GM23248 (cell line): ENCODE data around the gene ELP5. TPM values are rescaled to one million over a fixed set of nuclear protein-coding genes. Genes with fewer than 3 reads are reported as not detected.

Experiments used
- DNase-seq: peaks from one replicate; pipeline ENCODE4 v3.0.0-alpha.2; 2015
- H2AFZ ChIP-seq: fragments of 200-600 bp; sonication (generic); 2 replicates; pipeline ENCODE4 v1.6.1; 2016; ENCODE audit warnings: antibody characterized with exemption
- H3F3A ChIP-seq: fragments of 200-600 bp; sonication (generic); 2 replicates; pipeline ENCODE4 v1.6.1; 2016; ENCODE audit warnings: mild to moderate bottlenecking, antibody characterized with exemption, mixed run types; ENCODE audit not compliant: insufficient read depth
- H3K27ac ChIP-seq: fragments of 200-600 bp; sonication (generic); 2 replicates; pipeline ENCODE4 v1.5.1; 2016; ENCODE audit warnings: mild to moderate bottlenecking
- H3K27me3 ChIP-seq: fragments of 200-600 bp; sonication (generic); replicated peaks from 2 replicates; pipeline ENCODE4 v1.6.1; 2016; ENCODE audit warnings: mild to moderate bottlenecking; ENCODE audit not compliant: insufficient read depth
- H3K36me3 ChIP-seq: fragments of 200-600 bp; sonication (generic); 2 replicates; pipeline ENCODE4 v1.6.1; 2016; ENCODE audit warnings: low read depth, mild to moderate bottlenecking
- H3K4me1 ChIP-seq: fragments of 200-600 bp; sonication (generic); 2 replicates; pipeline ENCODE4 v1.6.1; 2016; ENCODE audit warnings: mild to moderate bottlenecking; ENCODE audit not compliant: insufficient read depth
- H3K4me2 ChIP-seq: fragments of 200-600 bp; sonication (generic); one replicate; pipeline ENCODE4 v1.6.1; 2016; ENCODE audit warnings: mild to moderate bottlenecking; ENCODE audit not compliant: unreplicated experiment
- H3K4me3 ChIP-seq: fragments of 200-600 bp; sonication (generic); 2 replicates; pipeline ENCODE4 v1.5.1; 2016; ENCODE audit warnings: mild to moderate bottlenecking
- H3K79me2 ChIP-seq: fragments of 200-600 bp; sonication (generic); 2 replicates; pipeline ENCODE4 v1.6.1; 2016; ENCODE audit warnings: mild to moderate bottlenecking; ENCODE audit not compliant: insufficient read depth
- H3K9ac ChIP-seq: fragments of 200-600 bp; sonication (generic); 2 replicates; pipeline ENCODE4 v1.6.1; 2016; ENCODE audit warnings: mild to moderate bottlenecking
- H3K9me2 ChIP-seq: fragments of 200-600 bp; sonication (generic); 2 replicates; pipeline ENCODE4 v1.6.1; 2016; ENCODE audit warnings: mixed run types, mild to moderate bottlenecking, moderate library complexity; ENCODE audit not compliant: insufficient read depth
- H3K9me3 ChIP-seq: fragments of 200-600 bp; sonication (generic); one replicate; pipeline ENCODE4 v1.6.1; 2017; ENCODE audit warnings: low read depth
- H4K20me1 ChIP-seq: fragments of 200-600 bp; sonication (generic); 2 replicates; pipeline ENCODE4 v1.6.0; 2016; ENCODE audit not compliant: insufficient read depth
- EZH2 ChIP-seq: fragments of 200-600 bp; sonication (generic); IDR thresholded peaks from 2 replicates; pipeline ENCODE4 v1.6.1; 2018; ENCODE audit warnings: antibody characterized with exemption, mild to moderate bottlenecking; ENCODE audit not compliant: insufficient read depth, poor library complexity, severe bottlenecking
- EZH2phosphoT487 ChIP-seq: fragments of 200-600 bp; sonication (generic); IDR thresholded peaks from 2 replicates; pipeline ENCODE4 v1.6.1; 2018; ENCODE audit warnings: antibody characterized with exemption, moderate library complexity, mild to moderate bottlenecking, low read depth; ENCODE audit not compliant: insufficient read depth
- WGBS, 2 experiments: methylation state at CpG; one replicate each; pipeline ENCODE4 v1.1.6; 2015 to 2017; ENCODE audit warnings: low lambda C conversion rate in 2 of 2, low coverage in 1 of 2; ENCODE audit errors: missing lambda C conversion rate in 2 of 2; 5-methylcytosine and 5-hydroxymethylcytosine counted together
- in situ Hi-C: fragments of 300-500 bp; cut with MboI; formaldehyde crosslinking; loops from 2 replicates; pipeline ENCODE4 v1.15.0; 2020
- polyA plus RNA-seq: library from polyadenylated mRNA; unstranded; fragments of >200 nt; fragmentation: Nextera tagmentation; extraction: Ambion mirVana; gene quantifications from 2 replicates; pipeline ENCODE4 v1.2.1, GENCODE V29; 2016
- total RNA-seq: library from RNA; depleted of rRNA; stranded (reverse); fragments of >200 nt; shearing (Covaris generic); gene quantifications from 2 replicates; pipeline ENCODE4 v1.2.3, GENCODE V29; 2014

The ELP5 gene
- total and polyA plus RNA-seq, 2 experiments from 2014 or later: 32.9 to 34.8 TPM

DNA sequence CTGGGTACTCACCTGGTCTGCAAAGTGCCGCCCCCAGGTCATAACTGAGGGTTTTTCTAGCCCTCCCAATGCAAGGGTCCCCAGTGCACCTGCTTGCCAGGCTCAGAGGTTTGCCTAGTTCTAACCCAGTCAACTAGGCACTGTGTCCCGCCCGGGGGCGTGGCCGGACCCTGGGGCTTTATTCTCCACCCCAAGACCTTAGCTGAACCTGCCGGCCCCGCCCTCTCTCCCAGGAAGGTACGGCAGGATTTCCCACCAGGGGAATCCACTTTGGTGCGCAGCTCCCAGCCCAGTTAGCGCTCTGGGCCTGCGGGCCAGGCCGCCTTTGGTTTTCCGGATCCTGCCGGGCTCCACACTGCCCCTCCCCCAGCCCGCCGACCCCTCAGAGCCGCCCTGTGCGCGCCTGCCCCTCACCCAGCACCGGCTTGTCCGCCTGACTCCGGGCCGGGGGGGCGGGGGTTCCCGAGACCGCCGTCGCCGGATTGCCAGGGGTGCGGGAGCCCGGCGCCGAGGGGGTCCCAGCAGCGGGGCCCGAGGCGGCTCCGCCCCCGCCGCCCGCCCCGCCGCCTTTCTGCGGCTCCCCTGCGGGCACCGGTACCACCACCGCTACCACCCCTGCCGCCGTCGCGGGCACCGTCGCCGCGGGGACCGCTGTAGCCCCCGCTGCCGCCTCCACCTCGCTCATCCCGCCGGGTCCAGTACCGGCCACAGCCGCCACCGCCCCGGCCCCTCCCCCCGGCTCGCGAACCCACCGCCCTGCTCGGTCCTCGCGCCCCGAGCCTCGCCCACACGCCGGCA, 42.0 kb downstream of the ELP5 start:
- Histone ChIP-seq H3K4me3 (peak overlapping the region; percentile 28), H4K20me1 (no peaks in the 10 kb centered on the region), H2AFZ (no peak overlapping the region), H3K4me1 (no peaks in the 10 kb centered on the region), H3K9me2 (no peaks in the 10 kb centered on the region), H3K36me3 (no peaks in the 10 kb centered on the region), H3F3A (peaks cover 5% of the 10 kb centered on the region; the same call in 1 of the 2 replicates), H3K4me2 (peak overlapping the region; percentile 18), H3K27me3 (peaks cover 21% of the 10 kb centered on the region), H3K9me3 (no peaks in the 10 kb centered on the region), H3K9ac (no peak overlapping the region), H3K27ac (no peak overlapping the region), H3K79me2 (no peaks in the 10 kb centered on the region)
- in situ Hi-C loops: no loop called here
- TF ChIP-seq EZH2 (peak; percentile 64), EZH2phosphoT487 (no peak)
- DNase-seq: no peak
- 5 to 9% methylated on average over 19 to 63 of the region's 75 CpGs for WGBS, 2 experiments

DNA sequence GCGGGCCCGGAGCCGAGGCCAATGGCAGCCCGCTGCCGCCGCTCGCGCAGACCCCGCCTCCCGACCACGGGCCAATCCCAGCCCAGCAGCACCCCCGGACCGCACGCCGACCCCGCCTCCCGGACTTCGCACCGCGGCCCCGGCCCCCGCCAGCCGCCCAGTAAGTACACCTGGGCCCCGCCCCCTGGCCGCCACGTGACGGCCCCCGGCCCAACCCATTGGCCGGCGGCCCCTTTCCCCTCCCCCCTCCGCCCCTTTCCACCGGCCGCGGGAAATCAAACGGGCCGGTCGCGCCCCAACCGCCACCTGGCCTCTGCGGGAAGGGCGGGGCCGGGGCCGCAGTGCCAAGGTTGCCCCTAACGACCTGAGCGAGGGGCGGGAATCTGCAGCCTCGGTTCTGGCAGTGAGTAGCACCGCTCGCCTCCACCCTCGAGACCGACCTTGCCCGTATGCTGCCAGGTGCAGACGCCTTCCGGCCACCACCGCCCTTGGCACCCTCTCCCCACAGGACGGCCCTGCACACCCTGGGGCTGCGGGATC, 42.7 kb downstream of the ELP5 start, which contains the start of gene YBX2:
YBX2 (minus strand) TSS at position 26 of the 540 bp plus-strand sequence. CDS start 139 bp downstream, outside the sequence.
- peak; percentile 52 for DNase-seq
- no peak within 1 kb of the TSS for H3K9ac ChIP-seq
- no peak for TF ChIP-seq EZH2phosphoT487
- no peak for TF ChIP-seq EZH2
- H3K4me1 ChIP-seq: no peaks in the 10 kb centered on the region
- H3K79me2 ChIP-seq: no peaks in the 10 kb centered on the region
- no peaks in the 10 kb centered on the region for H3K9me2 ChIP-seq
- H4K20me1 ChIP-seq: no peaks in the 10 kb centered on the region
- H3F3A ChIP-seq: peaks cover 5% of the 10 kb centered on the region; the same call in 1 of the 2 replicates
- no peaks in the 10 kb centered on the region for H3K36me3 ChIP-seq
- H3K27ac ChIP-seq: no peak within 1 kb of the TSS
- H3K27me3 ChIP-seq: peaks cover 21% of the 10 kb centered on the region
- H3K9me3 ChIP-seq: no peaks in the 10 kb centered on the region
- H2AFZ ChIP-seq: no peak within 1 kb of the TSS
- 6 to 7% methylated on average over 17 to 54 of the region's 57 CpGs for WGBS, 2 experiments
- H3K4me2 ChIP-seq: peak within 1 kb of the TSS; percentile 18
- H3K4me3 ChIP-seq: peak within 1 kb of the TSS; percentile 28
- in situ Hi-C loops: no loop called here

DNA sequence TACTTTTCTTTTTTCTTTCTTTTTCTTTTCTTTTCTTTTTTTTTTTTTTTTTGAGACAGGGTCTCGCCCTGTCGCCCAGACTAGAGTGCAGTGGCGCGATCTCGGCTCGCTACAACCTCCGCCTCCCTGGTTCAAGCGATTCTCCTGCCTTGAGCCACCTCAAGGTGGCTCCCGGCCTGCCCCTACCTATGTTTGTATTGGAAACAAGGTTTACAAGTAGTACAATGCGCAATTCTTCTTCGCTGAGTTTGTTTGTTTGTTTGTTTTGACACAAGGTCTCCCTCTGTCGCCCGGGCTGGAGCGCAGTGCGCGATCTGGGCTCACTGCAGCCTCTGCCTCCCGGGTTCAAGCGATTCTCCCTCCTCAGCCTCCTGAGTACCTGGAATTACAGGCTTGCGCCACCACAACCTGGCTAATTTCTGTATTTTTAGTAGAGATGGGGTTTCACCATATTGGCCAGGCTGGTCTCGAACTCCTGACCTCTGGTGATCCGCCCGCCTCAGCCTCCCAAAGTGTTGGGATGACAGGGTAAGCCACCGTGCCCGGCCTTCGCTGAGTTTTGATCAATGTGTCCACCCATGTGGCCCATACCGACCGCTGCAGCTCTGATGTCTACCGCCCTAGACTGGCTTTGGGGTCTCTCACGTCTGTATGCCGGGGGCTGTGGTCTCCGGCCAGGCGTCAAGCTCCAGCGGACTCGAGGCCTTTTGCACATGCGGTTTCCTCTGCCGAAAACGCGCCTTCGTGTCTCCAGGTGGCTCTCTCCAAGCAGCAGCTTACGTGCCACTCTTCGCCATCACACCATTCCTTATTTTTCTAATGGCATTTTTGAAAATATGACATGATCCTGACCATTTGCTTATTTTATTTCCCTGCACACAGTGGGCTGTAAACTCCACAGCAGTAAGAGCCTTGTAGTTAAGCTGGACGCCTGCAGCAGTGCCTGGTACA, 43.5 kb downstream of the ELP5 start:
- Histone ChIP-seq H2AFZ (peak overlapping the region; percentile 77), H3K36me3 (no peaks in the 10 kb centered on the region), H3F3A (peaks cover 5% of the 10 kb centered on the region; the same call in 1 of the 2 replicates), H3K27me3 (peaks cover 21% of the 10 kb centered on the region), H3K9ac (peak overlapping the region; percentile 53), H3K4me1 (no peaks in the 10 kb centered on the region), H3K9me3 (no peaks in the 10 kb centered on the region), H3K4me3 (peak overlapping the region; percentile 44), H3K4me2 (peak overlapping the region; percentile 44), H3K27ac (no peak overlapping the region), H4K20me1 (no peaks in the 10 kb centered on the region), H3K79me2 (no peaks in the 10 kb centered on the region), H3K9me2 (no peaks in the 10 kb centered on the region)
- in situ Hi-C loops: no loop called here
- WGBS, 2 experiments: 78 to 79% methylated on average over 42 of the region's 42 CpGs
- TF ChIP-seq EZH2: no peak
- no peak for TF ChIP-seq EZH2phosphoT487
- DNase-seq: no peak
